Hippocampal formation (tissue), 2 donors: Measurements from ENCODE around the gene ASTN2.
A peak's percentile ranks its signal among the peaks of the same experiment; 100 is the strongest.

ENCODE experiments used
- DNase-seq, 2 donors: peaks; one replicate each; lab custom pipeline; 2025; lab: John Stamatoyannopoulos, UW

Gene ASTN2

DNA sequence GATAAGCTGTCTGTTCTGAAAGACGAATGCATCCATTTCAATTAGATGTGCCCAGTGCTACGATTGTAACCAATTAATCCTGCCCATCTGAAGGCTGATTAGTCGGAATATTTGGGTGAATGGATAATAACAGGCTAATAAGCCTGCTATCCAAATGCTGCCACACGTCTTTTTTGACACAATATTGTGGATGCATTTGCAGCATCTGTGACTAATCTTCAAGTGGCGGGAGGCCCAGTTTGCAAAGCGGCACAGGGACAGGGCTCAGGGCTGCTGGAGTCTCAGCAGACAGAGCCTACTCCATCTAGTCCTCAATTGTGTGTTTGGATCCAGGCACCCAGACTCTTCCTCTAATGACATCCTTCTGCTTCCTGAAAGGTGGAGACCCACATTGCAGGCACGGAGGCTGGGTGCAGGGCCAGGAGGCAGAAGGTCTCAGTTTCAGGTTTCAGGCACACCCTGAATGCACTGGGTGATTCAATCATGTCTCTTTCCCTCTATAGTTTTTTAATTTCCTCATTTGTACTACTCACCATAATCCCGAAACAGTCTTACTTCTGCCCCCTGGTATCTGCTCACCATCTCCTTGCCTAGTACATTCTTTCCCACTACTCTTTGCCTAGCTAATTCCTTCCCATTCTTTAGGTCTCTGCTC lies 169.6 kb downstream of the ASTN2 start:
- no peak for DNase-seq

DNA sequence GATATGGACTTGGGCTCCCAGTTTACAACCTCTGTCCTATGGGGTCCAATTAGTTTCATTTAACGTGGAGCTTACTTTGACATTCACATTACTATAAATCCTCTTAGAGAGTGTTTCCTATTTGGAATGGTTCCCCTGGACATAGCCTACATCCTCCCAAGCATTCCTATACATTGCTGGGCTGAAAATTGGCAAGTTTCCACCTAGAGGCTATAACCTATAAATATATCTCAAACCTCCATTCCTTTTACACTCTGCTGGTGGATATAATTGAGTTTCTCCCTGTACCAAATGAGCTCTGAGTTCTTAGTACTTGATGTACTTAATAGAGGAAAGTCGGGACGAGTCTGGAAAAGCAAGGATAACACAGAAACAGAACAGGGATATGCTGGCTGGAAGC lies 172.8 kb downstream of the ASTN2 start:
- no peak for DNase-seq

DNA sequence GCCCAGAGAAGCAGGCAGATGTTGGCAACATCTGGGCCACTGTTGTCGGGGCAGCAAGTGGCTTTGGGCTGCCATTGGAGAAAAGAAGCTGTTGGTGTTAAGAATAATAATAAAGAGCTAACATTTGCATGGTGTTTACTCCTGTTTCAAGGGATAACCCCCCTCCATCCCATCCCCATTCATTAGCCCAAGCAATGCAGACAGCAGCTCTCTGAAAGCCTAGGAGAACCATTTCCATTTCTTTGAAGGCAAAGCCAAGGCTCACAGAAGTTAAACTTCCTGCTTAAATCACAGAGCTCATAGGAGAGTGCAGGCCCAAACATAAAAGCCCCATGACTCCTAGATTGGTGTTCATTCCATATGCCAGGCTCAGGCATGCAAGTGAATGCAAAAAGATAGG lies 175.4 kb downstream of the ASTN2 start:
- no peak for DNase-seq

DNA sequence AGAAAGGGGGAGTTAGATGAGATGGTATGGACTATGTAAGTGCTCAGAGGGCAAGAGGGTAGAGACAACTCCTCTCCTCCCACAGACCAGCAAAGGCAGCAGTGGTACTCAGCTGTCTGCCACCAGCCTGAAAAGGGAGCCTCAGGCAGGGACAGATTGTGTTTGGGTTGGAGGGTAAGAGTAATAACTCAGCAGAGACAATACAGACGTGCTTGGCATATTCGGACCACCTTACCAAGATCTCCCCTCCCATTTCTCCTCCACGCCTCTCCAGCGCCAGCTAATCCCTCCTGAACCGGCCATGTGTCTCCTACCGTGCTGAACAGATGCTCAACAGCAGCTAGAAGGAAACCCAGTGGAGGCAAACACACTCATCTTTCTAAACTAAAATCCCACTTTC lies 180.8 kb downstream of the ASTN2 start:
- no peak for DNase-seq

DNA sequence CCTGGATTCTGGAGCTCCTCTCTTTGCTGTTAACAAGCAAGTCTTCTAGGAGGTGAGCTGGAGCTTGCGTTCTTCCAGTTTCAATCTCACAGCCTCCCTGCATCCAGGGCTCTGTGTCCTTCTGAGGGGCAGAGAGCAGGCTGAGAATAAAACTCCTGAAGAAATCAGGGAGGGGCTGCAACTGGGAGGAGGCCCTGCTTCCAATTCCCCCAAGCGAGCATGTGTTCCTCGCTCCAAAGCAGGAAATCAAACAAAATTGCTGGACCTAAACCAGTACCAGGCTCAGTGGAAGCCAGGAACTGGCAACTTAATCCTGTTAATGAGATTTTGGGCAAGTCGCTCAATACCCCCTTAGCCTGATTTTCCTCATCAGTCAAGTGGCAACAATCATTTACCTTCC lies 181.8 kb downstream of the ASTN2 start:
- no peak for DNase-seq

DNA sequence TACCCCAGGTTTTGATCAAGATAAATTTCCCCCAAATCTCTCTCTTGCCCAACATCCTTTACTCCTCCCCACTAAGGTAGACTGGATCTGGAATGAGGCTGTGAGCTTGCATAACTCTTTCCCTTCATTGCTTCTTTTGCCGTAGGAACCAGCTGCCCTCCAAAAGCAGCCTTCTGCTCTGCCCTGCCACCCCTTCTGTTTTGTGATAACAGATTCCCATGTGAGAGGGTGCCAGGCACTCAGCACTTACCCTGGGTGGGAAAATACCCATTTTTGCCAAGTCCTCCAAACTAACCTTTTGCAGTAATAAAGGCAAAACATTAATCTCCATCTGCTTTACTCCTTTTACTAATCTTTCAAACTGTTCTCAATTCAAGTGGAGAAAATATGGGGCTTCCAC lies 182.6 kb downstream of the ASTN2 start:
- peak in 1 of 2 donors; percentile 10 for DNase-seq

DNA sequence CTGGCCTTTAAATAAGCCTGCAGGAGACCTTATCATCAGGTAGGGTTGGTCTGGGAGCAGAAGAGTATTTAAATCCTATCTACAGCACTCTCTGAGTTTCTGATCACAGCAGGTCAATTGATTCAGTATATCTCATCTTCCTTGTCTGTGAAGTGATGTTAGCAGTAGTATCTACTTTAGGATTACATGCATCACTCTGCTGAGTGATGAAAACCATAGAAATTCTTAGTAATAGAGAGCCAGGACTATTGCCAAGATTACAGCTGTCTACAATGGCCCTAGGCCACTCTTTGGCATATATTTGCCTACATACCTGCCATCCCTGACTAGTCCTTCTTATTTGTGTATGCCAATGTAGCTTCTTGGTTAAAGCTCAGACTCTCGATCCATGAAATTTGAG lies 183.8 kb downstream of the ASTN2 start:
- no peak for DNase-seq

DNA sequence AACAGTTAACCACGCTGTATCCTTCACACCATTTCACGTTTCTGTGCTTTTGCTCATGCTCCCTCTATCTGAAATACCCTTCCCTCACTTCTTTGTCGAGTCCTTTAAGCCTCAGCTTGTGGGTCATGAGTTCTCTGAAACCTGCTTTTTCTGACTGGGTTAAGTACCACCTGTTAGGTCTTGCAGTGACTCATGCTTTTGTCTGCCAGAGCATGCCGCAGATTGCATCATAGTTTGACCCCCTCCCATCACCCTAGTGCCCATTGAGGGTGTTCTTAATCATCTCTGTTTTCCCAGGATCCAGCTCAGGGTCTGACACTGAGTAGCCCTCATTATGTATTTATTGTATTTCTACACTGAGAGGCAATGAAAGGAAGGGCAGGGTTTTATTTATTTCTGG lies 190.2 kb downstream of the ASTN2 start:
- DNase-seq, result no peak

DNA sequence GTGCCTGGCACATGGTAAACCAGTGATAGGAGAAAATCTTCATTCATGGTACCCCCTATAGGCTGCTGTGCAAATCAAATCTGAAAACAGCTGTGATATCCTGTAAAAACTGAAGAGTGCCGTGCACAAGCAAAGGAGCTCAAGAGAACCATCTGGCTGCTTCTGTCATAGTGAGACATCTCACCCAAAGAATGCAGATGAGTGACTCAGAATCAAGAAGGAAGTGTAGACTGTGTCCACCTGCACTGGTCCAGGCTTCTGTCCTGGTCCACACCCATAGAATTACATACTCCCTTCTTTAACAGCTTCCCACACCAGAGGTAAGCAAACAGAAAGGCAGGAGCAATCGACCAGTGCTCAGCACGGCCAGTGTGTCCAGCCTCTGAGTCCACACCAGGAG lies 195.9 kb downstream of the ASTN2 start:
- DNase-seq, result no peak

DNA sequence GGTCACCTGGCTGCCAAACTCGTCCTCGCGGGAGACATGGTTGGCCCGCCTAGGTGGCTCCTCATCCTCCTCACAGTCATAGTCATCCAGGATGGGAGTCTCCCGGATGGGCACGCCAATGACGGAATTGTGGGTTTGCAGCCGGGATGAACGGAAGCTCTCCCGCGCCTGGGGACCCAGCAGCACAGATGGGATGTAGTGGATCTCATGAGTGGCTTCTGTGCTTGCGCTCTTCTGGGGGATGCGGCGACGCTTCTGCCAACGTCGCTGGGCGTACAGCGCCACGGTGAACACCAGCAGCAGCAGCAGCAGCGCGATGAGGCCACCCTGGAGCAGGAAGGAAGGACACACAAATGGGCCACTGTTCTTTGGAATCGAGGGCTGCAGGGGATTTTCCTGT lies 200.4 kb downstream of the ASTN2 start:
- DNase-seq, result no peak

DNA sequence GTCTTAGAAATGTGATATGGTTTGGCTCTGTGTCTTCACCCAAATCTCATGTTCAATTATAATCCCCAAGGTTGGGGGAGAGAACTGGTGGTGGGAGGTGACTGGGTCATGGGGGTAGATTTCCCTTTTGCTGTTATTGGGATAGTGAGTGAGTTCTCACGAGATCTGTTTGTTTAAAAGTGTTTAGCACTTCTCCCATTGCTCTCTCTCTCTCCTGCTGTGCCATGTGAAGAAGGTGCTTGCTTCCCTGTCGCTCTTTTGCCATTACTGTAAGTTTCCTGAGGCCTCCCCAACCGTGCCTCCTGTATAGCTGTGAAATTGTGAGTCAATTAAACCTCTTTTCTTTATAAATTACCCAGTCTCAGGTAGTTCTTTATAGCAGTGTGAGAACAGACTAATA lies 203.6 kb downstream of the ASTN2 start:
- DNase-seq, result no peak

DNA sequence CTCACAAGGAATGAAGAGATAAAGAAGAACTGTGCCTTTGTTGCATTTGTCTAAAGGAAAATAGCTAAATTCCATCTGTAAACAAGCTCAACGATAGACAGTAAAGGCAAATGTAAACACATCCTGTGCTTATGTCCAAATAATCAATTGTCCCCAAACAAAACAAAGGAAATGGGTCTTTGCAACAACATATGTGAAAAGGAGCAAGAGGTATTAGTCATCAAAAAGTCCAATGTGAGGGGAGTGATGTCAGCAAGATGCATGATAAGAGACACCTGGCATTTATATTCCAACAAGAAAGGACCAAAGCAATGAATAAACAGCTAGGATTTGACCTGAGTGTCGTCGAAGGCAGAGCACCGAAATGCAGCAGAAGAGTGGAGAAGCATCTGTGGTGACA lies 209.1 kb downstream of the ASTN2 start:
- DNase-seq, result no peak

DNA sequence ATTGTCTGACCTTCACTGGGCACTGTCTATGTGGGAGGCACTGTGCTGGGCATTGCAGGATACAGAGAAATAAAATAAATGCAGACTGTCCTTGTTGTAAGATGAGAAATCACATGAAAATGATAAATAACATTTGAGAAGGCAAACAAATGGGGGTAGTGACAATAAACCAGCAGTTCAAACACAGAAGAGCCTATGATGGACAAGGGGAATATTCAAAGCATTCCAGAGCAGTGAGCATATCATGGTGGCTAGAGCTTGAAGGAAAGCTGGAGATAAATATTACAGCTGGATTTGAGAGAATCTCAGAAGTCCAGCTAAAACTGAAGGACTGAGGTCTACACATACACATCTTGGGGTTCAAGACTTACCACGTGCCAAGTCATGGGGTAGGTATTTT lies 209.9 kb downstream of the ASTN2 start:
- DNase-seq, result no peak

DNA sequence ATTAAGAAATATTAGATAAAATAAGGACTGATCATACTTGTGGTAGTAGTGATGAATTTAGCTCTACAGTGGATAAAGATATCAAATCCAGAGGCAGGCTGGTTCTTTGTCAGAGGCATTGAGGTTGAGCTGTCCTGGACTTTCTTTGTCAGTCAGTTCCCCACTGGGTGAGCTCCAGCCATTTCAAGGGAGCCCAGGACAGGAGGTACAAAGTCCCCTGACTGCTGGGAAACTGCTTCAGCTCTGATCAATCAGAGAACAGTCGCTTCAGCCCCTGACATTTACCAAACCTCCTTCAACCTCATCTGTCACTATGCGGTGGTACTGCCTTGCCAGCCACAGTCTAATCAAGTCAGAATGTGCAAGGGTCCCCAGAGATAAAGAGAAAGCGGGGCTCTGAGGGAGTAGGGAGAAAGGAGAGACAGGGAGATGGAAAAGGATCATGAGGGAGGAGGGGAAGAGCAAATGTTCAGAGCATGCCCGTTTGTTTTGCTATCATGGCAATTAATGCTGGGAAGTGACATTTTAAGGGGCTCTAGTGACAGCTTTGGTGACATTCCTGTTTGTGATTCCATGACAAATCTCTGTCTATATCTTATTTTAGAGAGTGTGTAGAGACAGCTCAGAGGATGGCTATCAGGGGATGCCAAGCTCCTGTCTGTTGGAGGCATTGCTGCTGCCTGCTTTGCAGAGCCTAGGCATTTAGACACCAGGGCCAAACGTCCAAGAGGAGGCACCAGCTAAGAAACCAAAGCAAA lies 223.2 kb downstream of the ASTN2 start:
- DNase-seq, result no peak

DNA sequence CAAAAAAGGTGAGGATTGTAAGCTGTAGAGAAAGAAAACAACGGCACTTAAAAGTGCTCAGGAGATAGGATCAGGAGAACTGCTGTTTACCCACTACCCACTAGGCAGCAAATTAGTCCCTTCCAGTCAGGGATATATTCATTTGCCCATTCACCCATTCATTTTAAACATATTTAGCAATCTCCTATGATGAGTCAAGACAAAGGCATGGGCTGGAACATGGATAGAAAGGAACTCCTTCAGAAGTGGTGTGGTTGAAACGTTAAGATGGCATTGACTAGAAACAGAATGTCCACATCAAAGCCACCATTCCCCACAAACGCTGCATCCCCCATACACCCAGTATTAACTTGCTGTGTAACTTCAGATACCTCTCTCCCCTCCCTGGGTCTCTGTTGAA lies 225.7 kb downstream of the ASTN2 start:
- no peak for DNase-seq

DNA sequence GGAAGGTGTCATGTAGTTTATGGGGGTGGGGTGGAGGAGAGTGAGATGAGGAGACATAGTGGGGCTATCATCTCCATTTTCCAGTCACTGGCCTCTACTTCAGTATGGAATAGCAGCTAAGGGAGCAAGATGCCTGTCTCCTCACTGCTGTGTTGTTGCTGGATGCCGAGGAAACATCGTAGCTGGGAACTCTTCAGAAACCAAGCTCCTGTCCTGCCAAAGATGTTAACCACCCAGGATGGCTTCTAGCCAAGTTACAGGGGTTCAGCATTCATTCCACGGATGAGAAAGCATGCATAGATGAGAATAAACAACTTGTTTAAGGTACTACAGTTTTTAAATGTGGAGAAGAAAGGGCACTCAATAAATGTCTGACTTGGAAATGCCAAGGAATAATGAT lies 226.5 kb downstream of the ASTN2 start:
- DNase-seq, result no peak

DNA sequence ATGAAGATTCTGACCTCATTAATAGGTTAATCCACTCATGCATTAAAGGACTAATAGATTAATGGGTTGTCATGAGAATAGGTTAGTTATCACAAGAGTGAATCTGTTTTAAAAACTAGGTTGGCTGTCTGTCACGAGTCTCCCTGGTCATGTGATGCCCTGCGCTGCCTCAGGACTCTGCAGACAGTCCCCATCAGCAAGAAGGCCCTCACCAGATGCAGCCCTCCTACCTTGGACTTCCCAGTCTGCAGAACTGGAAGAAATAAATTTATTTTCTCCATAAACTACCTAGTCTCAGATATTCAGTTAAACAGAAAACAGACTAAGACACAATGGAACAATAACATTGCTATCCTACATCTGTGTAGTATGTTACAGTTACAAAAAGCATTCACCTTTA lies 227.4 kb downstream of the ASTN2 start:
- no peak for DNase-seq

DNA sequence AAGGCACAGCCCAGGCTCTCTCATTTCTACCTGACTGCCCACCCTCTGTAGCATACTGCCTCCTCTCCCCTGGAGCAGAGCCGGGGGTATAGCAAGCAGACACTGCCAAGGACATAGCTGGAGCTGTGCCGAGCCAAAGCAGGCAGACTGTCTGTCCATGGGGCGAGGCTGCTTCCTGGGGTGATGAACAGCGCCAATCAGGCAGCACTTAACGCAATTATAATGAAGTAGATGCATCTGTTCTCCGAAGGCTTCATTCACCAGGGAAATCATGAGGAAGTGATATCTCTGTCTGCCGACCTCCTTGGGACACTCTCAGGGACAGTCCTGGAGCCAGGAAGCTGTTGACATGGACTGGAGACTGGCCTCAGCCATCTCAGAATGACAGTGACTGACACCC lies 230.7 kb downstream of the ASTN2 start:
- DNase-seq, result no peak

DNA sequence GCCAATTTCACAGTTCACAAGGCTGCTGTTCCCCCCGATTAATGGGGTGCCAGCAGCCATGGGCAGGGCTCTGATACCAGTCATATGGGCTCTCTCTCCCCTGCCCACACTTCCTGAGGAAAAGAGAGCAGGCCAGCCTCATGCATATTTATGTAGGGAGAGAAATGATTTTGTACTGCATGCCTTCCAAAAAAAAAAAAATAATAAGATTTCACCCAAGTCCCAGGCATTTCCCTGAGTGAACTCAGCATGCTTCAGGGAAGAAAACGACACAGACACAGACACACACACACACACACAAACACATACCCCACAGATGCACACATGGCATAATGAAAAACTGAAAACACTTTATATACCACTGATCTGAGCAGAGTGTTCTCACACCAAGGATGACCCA lies 232.8 kb downstream of the ASTN2 start:
- no peak for DNase-seq

DNA sequence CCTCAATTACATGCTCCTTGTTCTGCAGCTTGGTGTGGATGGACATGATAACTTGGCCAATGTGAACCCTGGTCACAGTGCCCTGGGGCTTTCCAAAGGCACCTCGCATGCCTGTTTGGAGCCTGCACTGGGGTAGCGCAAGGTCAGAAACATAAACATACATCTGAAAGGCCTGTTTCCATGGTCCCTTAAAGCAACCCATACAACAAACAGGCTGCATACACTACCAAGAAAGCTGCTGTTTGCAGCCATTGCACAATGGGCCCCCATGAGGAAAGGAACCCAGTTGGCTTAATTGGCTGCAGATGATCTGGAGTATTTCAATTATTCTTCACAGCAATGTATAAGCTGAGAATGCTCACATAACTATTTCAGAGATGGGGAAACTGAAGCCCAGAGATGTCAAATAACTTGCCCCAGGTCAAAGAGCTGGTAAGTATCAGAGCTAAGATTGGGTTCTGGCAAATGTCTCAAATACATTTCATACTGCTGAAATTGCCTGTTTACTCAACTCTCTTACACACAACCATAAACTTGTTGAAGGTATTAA lies 233.9 kb downstream of the ASTN2 start:
- no peak for DNase-seq

DNA sequence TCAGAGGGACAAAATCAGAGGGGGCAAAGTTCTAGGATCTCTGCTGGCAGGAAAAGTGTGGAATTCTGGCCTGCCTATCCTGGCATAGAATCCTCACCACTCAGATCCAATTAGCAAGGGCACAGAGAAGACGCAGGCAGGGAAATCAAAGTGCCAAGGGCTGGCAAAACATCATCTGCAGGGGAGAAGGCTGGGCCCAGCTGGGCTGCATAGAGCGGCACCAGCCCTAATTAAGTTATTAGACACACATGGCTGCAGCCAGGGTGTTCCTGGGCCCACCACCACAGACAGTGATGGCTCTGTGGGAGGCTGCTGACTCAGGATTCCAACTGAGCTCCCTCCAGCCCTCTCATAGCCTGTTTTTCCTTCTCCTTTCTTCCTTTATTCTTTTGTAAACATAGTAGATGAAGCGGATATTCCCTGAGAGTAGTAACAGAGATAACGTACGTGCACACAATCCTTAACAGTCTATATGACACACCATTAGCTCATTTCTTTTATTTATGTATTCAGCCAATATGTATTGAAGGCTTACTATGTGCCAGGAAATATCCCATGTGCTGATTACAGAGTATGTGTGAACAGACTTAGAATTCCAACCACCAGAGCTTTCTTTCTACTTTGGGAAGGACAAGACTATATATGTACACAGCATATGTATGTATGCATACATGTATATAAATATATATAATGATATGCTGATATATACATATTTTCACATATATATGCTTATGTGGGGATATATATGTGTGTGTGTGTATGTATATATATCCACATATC lies 236.1 kb downstream of the ASTN2 start:
- peak; percentile 24 to 39 for DNase-seq

DNA sequence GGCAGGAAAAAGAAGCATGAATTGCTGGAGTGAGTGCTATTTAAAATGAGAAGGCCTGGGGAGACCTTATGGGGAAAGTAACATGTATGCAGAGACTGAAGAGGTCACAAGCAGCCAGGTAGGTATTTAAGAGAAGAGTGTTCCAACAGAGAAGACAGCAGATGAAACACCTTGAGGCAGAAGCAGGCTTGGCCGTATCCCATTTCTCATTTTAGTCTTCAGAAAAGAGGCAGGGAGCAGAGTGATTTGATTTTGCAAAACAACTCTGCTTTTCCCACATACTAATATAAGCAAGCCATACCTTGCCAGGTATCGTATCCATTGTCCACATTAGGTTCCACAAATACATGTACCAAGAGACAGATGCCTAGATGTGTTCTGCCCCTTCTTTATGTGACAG lies 244.3 kb downstream of the ASTN2 start:
- no peak for DNase-seq

DNA sequence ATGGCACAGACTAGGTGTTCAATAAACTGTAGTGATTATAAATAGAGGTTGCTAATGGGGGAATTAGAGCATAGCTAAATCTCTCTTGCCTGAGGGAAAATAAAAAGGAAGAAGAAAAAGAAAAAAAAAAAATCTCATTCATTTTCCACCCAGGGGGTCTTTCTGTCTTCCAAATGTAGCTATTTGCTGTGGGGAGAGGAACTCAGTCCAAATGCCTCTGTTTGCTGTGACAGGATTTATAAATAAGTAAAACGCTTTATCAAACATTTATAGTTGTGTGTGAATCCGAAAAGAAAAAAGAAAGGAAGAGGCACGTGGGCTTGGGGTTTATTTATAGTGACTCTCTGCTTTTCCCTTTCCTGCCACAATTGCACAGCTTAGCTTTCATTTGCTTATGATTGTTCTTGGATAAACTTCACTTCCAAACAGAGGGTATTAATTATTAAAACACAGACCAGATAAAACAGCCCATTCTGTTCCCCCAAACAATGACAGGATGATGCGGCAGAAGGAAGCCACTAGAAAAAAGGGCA lies 245.7 kb downstream of the ASTN2 start:
- no peak for DNase-seq
